Measurements from ENCODE around the gene BMPR2. TPM values are rescaled to one million over a fixed set of nuclear protein-coding genes. Genes with fewer than 3 reads are reported as not detected.
A peak's percentile ranks its signal among the peaks of the same experiment; 100 is the strongest.

BMPR2 gene
- total RNA-seq, 1 experiment from 2014 or later = 10.0 TPM

DNA sequence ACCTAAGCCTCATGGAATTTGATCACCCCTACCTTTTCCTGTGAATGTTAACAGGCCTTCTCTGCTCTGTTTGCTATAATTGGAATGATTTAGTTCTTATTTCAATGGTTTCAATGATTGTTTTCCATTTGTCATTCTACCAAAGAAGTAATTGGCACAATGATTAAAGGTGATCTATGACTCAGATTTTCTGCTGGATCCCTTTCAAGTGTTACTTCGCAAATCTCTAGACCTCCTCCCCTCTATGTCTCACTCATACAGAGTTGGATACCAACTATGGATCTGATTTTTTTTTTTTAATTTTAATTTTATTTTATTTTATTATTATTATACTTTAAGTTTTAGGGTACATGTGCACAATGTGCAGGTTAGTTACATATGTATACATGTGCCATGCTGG, 229.0 kb downstream of the BMPR2 start:
- Histone ChIP-seq H3K9me3 (ENCODE audit: low read length) (no peaks in the 10 kb centered on the region), H3K79me2 (ENCODE audit: low read length) (no peaks in the 10 kb centered on the region), H3K9me2 (replicated peaks; ENCODE audit: low read length) (no peaks in the 10 kb centered on the region), H2AFZ (ENCODE audit: low read length) (no peak overlapping the region), H3K36me3 (ENCODE audit: low read depth, low read length) (no peaks in the 10 kb centered on the region), H3K4me1 (ENCODE audit: insufficient read depth, low read length) (no peaks in the 10 kb centered on the region), H3F3A (ENCODE audit: low read length, unreplicated experiment) (no peaks in the 10 kb centered on the region), H3K4me2 (ENCODE audit: low read length) (no peak overlapping the region), H3K9ac (ENCODE audit: low read length) (no peak overlapping the region), H3K4me3 (ENCODE audit: low read length) (no peak overlapping the region), H4K20me1 (ENCODE audit: low read length) (no peaks in the 10 kb centered on the region), H3K27me3 (ENCODE audit: low read length) (no peaks in the 10 kb centered on the region), H3K27ac (ENCODE audit: low read length) (no peak overlapping the region)
- DNase-seq (peak; percentile 15), ATAC-seq (no peak)
- TF ChIP-seq CTCF (conservative IDR thresholded peaks at IDR 0.05; ENCODE audit: low read depth, low read length) (no peak), EZH2 (IDR thresholded peaks at IDR 0.05; ENCODE audit: low read length, unreplicated experiment) (no peak), EZH2phosphoT487 (IDR thresholded peaks at IDR 0.05; ENCODE audit: borderline replicate concordance, low read length) (no peak)
- BruUV-seq (replicated peaks) = no TSS peak
- CTCF ChIA-PET = no interaction called here
- intact Hi-C loops (cut with micrococcal nuclease) = no loop called here
- POLR2A ChIA-PET (ENCODE audit: unreplicated experiment) = no interaction called here

GRCh38 chr2:202608142-202608852, 232.2 kb downstream of the BMPR2 start:
- Histone ChIP-seq H3K27me3 (ENCODE audit: low read length) (no peaks in the 10 kb centered on the region), H3K4me2 (ENCODE audit: low read length) (no peak overlapping the region), H3K36me3 (ENCODE audit: low read depth, low read length) (no peaks in the 10 kb centered on the region), H3K4me3 (ENCODE audit: low read length) (no peak overlapping the region), H3K79me2 (ENCODE audit: low read length) (no peaks in the 10 kb centered on the region), H3K4me1 (ENCODE audit: insufficient read depth, low read length) (no peaks in the 10 kb centered on the region), H3K9me2 (replicated peaks; ENCODE audit: low read length) (no peaks in the 10 kb centered on the region), H2AFZ (ENCODE audit: low read length) (no peak overlapping the region), H3F3A (ENCODE audit: low read length, unreplicated experiment) (no peaks in the 10 kb centered on the region), H3K9ac (ENCODE audit: low read length) (no peak overlapping the region), H3K9me3 (ENCODE audit: low read length) (no peaks in the 10 kb centered on the region), H4K20me1 (ENCODE audit: low read length) (no peaks in the 10 kb centered on the region), H3K27ac (ENCODE audit: low read length) (no peak overlapping the region)
- DNase-seq = no peak
- ATAC-seq = no peak
- intact Hi-C loops (cut with micrococcal nuclease) = no loop called here
- CTCF ChIA-PET = no interaction called here
- no TSS peak for BruUV-seq (replicated peaks)
- TF ChIP-seq CTCF (conservative IDR thresholded peaks at IDR 0.05; ENCODE audit: low read depth, low read length) (no peak), EZH2phosphoT487 (IDR thresholded peaks at IDR 0.05; ENCODE audit: borderline replicate concordance, low read length) (no peak), EZH2 (IDR thresholded peaks at IDR 0.05; ENCODE audit: low read length, unreplicated experiment) (no peak)
- POLR2A ChIA-PET (ENCODE audit: unreplicated experiment) = no interaction called here

- Histone ChIP-seq H3K4me2 (ENCODE audit: low read length) (no peak overlapping the region), H3K9me2 (replicated peaks; ENCODE audit: low read length) (no peaks in the 10 kb centered on the region), H3K27ac (ENCODE audit: low read length) (no peak overlapping the region), H2AFZ (ENCODE audit: low read length) (no peak overlapping the region), H3K36me3 (ENCODE audit: low read depth, low read length) (no peaks in the 10 kb centered on the region), H3K79me2 (ENCODE audit: low read length) (no peaks in the 10 kb centered on the region), H3F3A (ENCODE audit: low read length, unreplicated experiment) (no peaks in the 10 kb centered on the region), H3K4me3 (ENCODE audit: low read length) (no peak overlapping the region), H3K9me3 (ENCODE audit: low read length) (no peaks in the 10 kb centered on the region), H3K27me3 (ENCODE audit: low read length) (no peaks in the 10 kb centered on the region), H3K9ac (ENCODE audit: low read length) (no peak overlapping the region), H4K20me1 (ENCODE audit: low read length) (no peaks in the 10 kb centered on the region), H3K4me1 (ENCODE audit: insufficient read depth, low read length) (no peaks in the 10 kb centered on the region)
- ChIA-PET CTCF (no interaction called here), POLR2A (ENCODE audit: unreplicated experiment) (no interaction called here)
- BruUV-seq (replicated peaks) = no TSS peak
- intact Hi-C loops (cut with micrococcal nuclease) = no loop called here
- TF ChIP-seq EZH2phosphoT487 (IDR thresholded peaks at IDR 0.05; ENCODE audit: borderline replicate concordance, low read length) (no peak), CTCF (conservative IDR thresholded peaks at IDR 0.05; ENCODE audit: low read depth, low read length) (no peak), EZH2 (IDR thresholded peaks at IDR 0.05; ENCODE audit: low read length, unreplicated experiment) (no peak)
- ATAC-seq = no peak
- DNase-seq = no peak
These were observed 233.4 kb downstream of the BMPR2 start for GRCh38 chr2:202609381-202610145.

Data from PC-3 (cell line).